ENCODE results near the gene GCNT3.
"Not testable (repeated sequence)": the region's sequence is repeated elsewhere in the genome, so short reads cannot be mapped to it uniquely, and the experiment has no call there.

GRCh38 chr15:59645812-59646211 is 34.2 kb downstream of the GCNT3 start:
- not testable (repeated sequence) for TF ChIP-seq CTCF (IDR thresholded peaks at IDR 0.05; ENCODE audit: low read depth, low read length); POLR2A (IDR thresholded peaks at IDR 0.05; ENCODE audit: extremely low read depth, insufficient read length); MAX (IDR thresholded peaks at IDR 0.05; ENCODE audit: low read depth, low read length)

Data from NB4 (cell line).